ENCODE results near the gene LEFTY2.
"Not testable (repeated sequence)": the region's sequence is repeated elsewhere in the genome, so short reads cannot be mapped to it uniquely, and the experiment has no call there.

The LEFTY2 gene

DNA sequence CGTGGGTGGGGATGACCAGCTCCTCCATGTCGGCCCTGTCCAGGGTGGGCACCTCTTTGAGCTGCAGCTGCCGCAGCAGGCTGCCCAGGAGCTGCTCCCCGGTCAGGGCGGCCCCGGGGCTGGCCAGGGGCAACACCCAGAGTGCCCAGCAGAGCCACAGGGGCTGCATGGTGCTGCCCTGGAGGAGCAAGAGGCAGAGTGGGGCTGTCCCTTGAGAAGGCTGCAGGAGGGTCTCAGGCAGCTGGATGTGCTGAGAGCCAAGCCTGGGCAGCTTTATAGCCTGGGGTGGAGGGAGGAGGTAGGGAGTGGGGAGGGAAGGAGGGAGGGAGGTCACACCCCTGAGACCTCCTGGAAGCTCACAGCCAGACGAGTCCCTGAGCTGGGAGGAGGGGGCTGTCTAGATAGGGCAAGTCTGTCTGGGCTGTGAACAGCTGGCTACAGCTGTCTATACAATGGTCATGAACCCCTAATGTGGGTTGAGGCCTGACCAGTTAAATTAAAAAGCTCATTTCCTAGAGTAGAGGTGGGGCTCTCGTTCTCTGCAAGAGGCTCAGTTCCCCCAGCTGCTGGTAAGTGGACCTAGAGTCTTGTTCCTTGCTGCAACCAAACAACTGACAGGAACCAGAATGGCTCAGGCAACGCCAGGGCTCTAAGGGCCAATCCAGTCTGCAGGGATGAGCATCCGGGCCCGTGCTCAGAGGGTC is 52.0 kb downstream of the LEFTY2 start, which contains the start of gene LEFTY1:
LEFTY1 (minus strand) TSS at position 249 of the 704 bp plus-strand sequence; CDS start at position 169, 80 bp downstream.
- Histone ChIP-seq H3K36me3 (ENCODE audit: low read depth) (no peaks in the 10 kb centered on the region), H3K4me3 (ENCODE audit: severe bottlenecking) (no peak within 1 kb of the TSS), H3K27me3 (ENCODE audit: insufficient read depth, poor library complexity, severe bottlenecking) (no peaks in the 10 kb centered on the region), H3K27ac (ENCODE audit: poor library complexity, severe bottlenecking) (no peak within 1 kb of the TSS), H3K4me1 (ENCODE audit: insufficient read depth, poor library complexity, severe bottlenecking) (no peaks in the 10 kb centered on the region), H3K9me3 (ENCODE audit: severe bottlenecking) (no peaks in the 10 kb centered on the region)
- ATAC-seq (ENCODE audit: low read depth) (no peak), DNase-seq (ENCODE audit: low spot score) (no peak)
- TF ChIP-seq, protein P1, sequence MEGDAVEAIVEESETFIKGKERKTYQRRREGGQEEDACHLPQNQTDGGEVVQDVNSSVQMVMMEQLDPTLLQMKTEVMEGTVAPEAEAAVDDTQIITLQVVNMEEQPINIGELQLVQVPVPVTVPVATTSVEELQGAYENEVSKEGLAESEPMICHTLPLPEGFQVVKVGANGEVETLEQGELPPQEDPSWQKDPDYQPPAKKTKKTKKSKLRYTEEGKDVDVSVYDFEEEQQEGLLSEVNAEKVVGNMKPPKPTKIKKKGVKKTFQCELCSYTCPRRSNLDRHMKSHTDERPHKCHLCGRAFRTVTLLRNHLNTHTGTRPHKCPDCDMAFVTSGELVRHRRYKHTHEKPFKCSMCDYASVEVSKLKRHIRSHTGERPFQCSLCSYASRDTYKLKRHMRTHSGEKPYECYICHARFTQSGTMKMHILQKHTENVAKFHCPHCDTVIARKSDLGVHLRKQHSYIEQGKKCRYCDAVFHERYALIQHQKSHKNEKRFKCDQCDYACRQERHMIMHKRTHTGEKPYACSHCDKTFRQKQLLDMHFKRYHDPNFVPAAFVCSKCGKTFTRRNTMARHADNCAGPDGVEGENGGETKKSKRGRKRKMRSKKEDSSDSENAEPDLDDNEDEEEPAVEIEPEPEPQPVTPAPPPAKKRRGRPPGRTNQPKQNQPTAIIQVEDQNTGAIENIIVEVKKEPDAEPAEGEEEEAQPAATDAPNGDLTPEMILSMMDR (IDR thresholded peaks at IDR 0.05; ENCODE audit: poor library complexity, severe bottlenecking): no peak

DNA sequence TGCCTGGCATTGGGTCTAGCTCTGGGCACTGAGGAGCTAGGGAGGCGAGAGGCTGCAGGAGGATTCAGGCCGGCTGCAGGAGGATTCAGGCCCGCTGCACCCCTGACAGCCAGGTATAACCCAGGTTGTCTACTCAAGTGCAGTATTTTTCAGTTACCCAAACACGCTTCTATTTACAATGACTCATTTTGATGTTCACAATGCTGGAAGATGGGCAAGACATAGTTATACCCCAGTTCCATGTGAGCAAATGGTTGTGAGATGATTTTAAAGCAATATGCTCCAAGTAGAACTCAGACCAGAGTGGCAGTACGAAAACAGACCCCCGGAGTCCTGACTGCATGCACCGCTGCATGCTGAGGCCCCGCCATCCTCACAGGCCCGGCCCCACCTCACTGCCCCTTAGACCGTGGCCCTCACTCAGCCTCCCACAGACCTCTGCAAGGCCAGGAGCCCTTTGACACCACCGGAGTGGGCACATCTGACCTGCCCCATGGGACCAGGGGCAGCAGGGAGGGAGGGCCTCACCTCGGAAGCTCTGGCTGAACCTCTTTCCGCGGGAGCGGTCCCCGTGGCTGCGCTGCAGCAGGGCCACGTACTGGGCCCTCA is 52.6 kb downstream of the LEFTY2 start:
- Histone ChIP-seq H3K27me3 (ENCODE audit: insufficient read depth, poor library complexity, severe bottlenecking) (no peaks in the 10 kb centered on the region), H3K4me3 (ENCODE audit: severe bottlenecking) (no peak overlapping the region), H3K36me3 (ENCODE audit: low read depth) (no peaks in the 10 kb centered on the region), H3K27ac (ENCODE audit: poor library complexity, severe bottlenecking) (no peak overlapping the region), H3K9me3 (ENCODE audit: severe bottlenecking) (no peaks in the 10 kb centered on the region), H3K4me1 (ENCODE audit: insufficient read depth, poor library complexity, severe bottlenecking) (no peaks in the 10 kb centered on the region)
- ATAC-seq (ENCODE audit: low read depth) (no peak), DNase-seq (ENCODE audit: low spot score) (no peak)
- TF ChIP-seq, protein P1 (IDR thresholded peaks at IDR 0.05; ENCODE audit: poor library complexity, severe bottlenecking): no peak

DNA sequence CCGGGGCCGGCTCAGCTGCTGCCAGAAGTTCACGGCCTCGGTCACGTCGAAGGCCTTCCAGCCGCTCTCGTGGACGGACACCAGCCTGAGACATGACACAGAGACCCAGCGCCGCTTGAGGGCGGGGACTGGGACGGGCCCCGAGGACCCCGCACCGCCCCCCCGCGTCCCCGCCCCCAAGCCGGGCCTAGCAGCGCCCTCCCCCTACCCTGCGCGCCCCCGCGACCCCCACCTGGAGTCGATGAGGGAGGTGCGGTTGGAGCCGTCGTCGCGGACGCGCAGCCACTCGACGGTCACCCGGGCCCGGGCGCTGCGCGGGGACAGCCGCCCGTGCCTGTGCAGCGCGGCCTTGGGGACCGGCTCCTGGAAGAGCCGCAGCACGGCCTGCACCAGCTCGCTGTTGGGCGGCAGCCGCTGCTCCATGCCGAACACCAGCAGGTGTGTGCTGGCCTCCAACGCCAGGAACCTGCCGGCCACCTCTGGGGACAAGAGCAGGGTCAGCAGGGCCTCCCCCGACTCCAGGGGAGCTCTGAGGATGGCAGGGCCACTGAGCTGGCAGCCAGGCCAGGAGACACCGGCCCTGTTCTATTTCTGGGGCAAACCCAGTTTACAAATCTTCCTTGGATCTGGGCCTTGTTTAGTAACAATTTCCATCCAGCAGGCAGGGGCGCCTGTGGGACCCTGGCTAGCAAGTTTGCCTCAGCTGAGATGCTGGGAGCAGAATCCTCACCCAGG is 53.3 kb downstream of the LEFTY2 start:
- not testable (repeated sequence) for H3K27ac ChIP-seq (ENCODE audit: poor library complexity, severe bottlenecking); ATAC-seq (ENCODE audit: low read depth); H3K27me3 ChIP-seq (ENCODE audit: insufficient read depth, poor library complexity, severe bottlenecking); H3K4me3 ChIP-seq (ENCODE audit: severe bottlenecking); H3K9me3 ChIP-seq (ENCODE audit: severe bottlenecking); DNase-seq (ENCODE audit: low spot score); H3K4me1 ChIP-seq (ENCODE audit: insufficient read depth, poor library complexity, severe bottlenecking); H3K36me3 ChIP-seq (ENCODE audit: low read depth)

DNA sequence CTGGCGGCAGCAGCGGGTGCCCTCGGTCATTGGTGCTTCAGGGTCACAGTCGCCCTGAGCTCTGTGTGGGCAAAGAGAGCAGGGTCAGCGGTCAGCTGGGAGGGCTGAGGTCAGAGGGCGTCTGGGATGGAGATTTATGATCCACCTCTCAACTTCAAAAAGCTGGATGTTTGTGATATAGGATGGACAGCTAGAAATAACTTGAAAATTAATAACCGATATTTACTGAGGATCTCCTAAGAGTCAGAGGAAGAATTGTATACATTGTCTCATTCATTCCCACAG is 54.0 kb downstream of the LEFTY2 start:
- TF ChIP-seq, protein P1 (IDR thresholded peaks at IDR 0.05; ENCODE audit: poor library complexity, severe bottlenecking): no peak
- no peaks in the 10 kb centered on the region for H3K36me3 ChIP-seq (ENCODE audit: low read depth)
- H3K27ac ChIP-seq (ENCODE audit: poor library complexity, severe bottlenecking): no peak overlapping the region
- H3K27me3 ChIP-seq (ENCODE audit: insufficient read depth, poor library complexity, severe bottlenecking): no peaks in the 10 kb centered on the region
- no peaks in the 10 kb centered on the region for H3K9me3 ChIP-seq (ENCODE audit: severe bottlenecking)
- no peaks in the 10 kb centered on the region for H3K4me1 ChIP-seq (ENCODE audit: insufficient read depth, poor library complexity, severe bottlenecking)
- no peak overlapping the region for H3K4me3 ChIP-seq (ENCODE audit: severe bottlenecking)
- ATAC-seq (ENCODE audit: low read depth): no peak
- no peak for DNase-seq (ENCODE audit: low spot score)

Measured in RWPE2 (cell line).